GM19193 (cell line): Measurements from ENCODE around the gene MORN1.

Experiments used
- POLR2A ChIP-seq: IDR thresholded peaks from 4 replicates; pipeline ENCODE4 v1.6.1; 2011; ENCODE audit not compliant: insufficient read depth, insufficient read length; ENCODE audit errors: extremely low read depth

The MORN1 gene

GRCh38 chr1:2356911-2357845, 34.2 kb downstream of the MORN1 start:
- TF ChIP-seq POLR2A, result no peak

- TF ChIP-seq POLR2A, result no peak
Observed at GRCh38 chr1:2356401-2356800, 35.0 kb downstream of the MORN1 start.

- TF ChIP-seq POLR2A, result no peak
Observed at GRCh38 chr1:2355373-2356261, 35.7 kb downstream of the MORN1 start.

- no peak for TF ChIP-seq POLR2A
Observed at GRCh38 chr1:2354511-2355372, 36.6 kb downstream of the MORN1 start.

DNA sequence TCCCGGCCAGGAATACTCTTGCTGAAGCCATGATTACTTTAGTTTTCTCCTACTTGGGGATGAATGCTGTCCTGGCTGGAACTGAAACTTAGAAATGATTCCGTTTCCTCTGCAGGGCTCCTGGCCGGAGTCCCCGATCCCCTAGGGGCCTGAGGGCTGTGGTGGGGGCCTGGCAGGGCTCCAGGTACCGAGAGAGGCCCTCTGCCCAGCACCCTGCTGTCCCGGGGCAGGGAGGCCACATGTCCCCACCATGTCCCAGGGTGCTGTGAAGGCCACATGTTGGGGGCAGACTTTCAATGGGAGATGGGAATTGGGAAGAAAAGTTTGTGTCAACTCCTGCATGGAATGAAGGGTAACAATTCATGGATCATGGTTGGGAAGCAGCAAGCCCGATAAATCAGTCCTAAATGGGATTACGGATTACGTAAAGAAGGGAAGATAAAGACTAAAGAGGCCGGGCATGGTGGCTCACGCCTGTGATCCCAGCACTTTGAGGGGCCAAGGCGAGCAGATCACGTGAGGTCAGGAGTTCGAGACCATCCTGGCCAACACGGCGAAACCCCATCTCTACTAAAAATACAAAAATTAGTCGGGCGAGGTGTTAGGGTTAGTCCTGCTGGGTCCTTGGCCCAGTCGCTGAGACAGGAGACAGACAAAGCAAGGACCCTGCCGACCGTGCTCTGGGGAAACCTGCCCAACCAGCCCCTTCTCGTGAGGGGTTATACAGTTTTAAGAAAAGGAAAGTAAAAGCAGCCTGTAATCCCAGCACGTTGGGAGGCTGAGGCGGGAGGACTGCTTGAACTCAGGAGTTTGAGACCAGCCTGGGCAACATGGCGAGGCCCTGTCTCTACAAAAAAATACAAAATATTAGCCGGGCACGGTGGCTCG, 37.6 kb downstream of the MORN1 start:
- TF ChIP-seq POLR2A, result no peak

- TF ChIP-seq POLR2A, result no peak
Observed at GRCh38 chr1:2352897-2353550, 38.3 kb downstream of the MORN1 start.

DNA sequence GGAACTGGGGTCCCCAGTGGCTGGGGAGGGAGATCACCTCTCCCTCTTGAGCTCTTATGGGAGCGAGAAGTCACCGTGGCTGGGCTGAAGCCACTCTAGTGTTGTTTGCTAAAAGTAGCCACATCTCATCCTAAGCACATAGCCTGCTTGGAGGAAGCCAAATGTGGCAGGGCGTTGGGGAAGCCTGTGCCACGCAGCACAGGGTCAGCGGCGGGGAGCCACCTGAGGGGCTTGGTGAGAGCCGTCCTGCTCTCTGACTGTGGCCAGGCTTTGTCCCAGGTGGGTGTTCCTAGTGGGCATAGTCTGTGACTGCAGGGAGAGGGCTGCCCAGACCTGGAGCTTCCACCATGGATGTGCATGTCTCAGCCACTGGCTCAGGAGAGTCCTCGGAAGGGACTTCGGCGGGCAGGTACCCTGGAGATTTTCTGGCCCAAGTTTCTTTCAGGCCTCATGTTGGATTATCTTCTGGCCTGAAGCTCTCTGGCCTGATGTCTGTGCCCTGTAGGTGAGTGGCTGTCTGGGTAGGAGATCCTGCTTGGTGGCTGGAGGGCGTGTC, 38.9 kb downstream of the MORN1 start:
- TF ChIP-seq POLR2A, result no peak

GRCh38 chr1:2351723-2352122, 39.6 kb downstream of the MORN1 start:
- TF ChIP-seq POLR2A, result no peak

DNA sequence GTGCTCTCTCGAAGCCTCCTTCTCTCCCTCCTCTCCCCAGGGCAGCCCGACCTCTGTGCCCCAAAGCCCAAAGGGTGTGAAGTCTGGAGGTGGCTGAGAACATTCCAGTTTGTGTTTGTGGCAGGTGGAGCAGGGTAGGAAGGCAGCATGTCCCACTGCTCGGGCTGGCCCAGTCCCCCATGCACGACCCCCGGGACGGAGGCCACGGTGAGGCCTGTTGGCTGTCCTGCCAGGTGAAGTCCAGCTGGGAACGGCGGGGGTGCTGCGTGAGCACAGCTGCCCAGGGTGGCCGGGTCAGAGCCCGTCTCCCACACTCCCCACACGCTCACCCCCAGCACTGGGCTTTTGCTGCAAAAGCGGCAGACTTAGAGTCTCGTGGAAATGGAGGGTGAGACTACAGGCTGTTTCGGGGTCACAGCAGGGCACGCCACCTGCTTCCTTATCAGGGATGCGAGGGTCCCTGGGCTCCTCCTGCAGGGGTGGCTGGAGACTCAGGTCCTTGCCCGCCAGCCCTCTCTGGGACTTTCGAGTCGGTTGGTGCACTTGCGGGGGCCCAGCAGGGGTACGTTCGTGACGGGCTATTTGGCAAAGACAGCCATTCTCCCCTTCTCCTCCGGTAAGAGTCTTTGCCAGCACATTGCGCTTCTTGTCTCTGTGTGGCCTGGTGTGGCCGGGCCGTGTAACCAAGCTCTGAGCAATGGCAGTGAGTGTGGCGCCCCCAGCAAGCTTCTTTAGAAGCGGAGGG, 40.3 kb downstream of the MORN1 start:
- TF ChIP-seq POLR2A, result no peak

GRCh38 chr1:2350501-2350900, 40.9 kb downstream of the MORN1 start:
- TF ChIP-seq POLR2A, result no peak

GRCh38 chr1:2349806-2350205, 41.5 kb downstream of the MORN1 start:
- no peak for TF ChIP-seq POLR2A
